ENCODE data around the gene PLCD4.

Gene PLCD4

GRCh38 chr2:218607436-218608115 lies at the start of gene PLCD4:
Gene PLCD4 (plus strand): TSS chr2:218607899. CDS start chr2:218615740, 7,841 bp downstream.
- DNase-seq: no peak

- DNase-seq: no peak
Measured at GRCh38 chr2:218557941-218558340, 49.8 kb upstream of the PLCD4 start.

DNA sequence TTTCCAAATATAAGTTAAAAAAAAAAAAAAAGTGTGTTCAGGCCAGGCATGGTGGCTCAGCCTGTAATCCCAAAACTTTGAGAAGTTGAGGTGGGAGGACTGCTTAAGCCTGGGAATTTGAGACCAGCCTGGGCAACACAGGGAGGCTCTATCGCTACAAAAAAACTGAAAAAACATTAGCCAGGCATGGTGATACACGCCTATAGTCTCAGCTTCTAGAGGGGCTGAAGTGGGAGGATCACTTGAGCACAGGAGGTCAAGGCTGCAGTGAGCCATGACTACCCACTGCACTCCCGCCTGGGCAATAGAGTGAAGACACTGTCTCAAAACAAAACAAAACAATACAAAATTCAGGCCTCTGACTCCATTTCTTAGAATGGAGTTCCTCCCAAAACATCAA lies 48.7 kb upstream of the PLCD4 start:
- no peak for DNase-seq

- DNase-seq: no peak
Measured at GRCh38 chr2:218564056-218564455, 43.6 kb upstream of the PLCD4 start.

- no peak for DNase-seq
Measured at GRCh38 chr2:218566296-218566695, 41.4 kb upstream of the PLCD4 start.

GRCh38 chr2:218567797-218568189 lies 39.9 kb upstream of the PLCD4 start:
- peak; percentile 68 to 83 for DNase-seq

GRCh38 chr2:218568190-218569037 lies 39.3 kb upstream of the PLCD4 start, which contains the start of the genes CNOT9 and USP37:
Gene CNOT9 (plus strand): TSS chr2:218568839. CDS start chr2:218568955, 116 bp downstream.
Gene USP37 (minus strand): TSS chr2:218568351. CDS start chr2:218558653, 9,698 bp downstream.
- peak; percentile 97 for DNase-seq

GRCh38 chr2:218569038-218569431 lies 38.7 kb upstream of the PLCD4 start:
- peak in 1 of 2 experiments; percentile 42 for DNase-seq

DNA sequence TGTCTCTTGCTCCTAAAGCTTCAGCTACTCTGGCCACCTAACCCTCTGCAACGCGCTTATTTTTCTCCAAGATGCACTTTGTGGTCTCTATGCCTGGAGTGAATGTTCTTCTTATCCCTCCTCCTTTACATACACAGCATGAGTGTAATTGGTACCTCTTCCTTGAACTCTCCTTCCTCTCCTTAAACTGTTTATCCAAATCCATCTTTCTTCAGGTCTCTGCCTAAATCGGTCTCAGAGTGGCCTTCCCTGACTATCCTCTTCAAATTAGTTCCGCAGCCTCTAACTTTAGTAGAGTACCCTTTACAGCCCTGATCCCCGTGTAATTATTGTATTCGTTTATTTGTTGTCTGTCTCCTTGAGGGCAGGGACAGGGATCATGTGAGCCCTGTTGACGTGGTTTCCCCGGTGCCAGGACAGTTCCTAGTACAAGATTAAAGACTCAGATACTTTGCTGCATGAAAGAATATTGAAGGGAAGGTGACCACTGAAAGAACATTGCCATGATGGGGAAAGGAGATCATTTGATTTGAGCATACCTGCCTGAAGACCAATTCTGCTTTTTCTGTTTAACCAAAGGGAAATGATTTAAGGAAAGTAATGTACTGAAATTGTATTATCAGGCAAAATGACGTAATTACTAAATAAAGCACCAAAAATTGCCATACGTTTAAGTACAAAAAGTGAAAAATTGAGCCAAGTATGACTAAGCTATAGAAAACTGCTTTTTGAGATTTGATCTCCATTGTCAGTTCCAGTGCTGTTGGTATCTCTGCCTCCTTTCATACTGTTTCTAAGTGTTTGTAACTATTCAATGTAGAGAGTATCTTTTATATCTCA lies 37.8 kb upstream of the PLCD4 start:
- DNase-seq: peak in 1 of 2 experiments; percentile 31

- peak in 1 of 2 experiments; percentile 13 for DNase-seq
Measured at GRCh38 chr2:218570850-218571249, 36.8 kb upstream of the PLCD4 start.

DNA sequence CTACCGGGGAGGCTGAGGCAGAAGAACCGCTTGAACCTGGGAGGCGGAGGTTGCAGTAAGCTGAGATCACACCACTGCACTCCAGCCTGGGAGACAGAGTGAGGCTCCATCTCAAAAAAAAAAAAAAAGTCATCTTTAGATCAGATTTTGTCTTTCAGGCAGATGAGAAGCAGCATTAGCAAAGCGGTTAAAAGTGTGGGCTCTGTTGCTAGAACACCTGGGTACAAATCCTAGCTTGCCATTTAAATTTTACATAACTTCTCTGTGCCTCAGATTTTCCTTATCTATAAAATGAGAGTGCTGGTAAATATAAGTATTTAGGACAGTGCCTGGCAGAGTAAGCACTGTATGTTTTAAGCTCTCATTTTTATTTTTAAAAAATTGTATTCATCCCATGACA lies 30.8 kb upstream of the PLCD4 start:
- no peak for DNase-seq

DNA sequence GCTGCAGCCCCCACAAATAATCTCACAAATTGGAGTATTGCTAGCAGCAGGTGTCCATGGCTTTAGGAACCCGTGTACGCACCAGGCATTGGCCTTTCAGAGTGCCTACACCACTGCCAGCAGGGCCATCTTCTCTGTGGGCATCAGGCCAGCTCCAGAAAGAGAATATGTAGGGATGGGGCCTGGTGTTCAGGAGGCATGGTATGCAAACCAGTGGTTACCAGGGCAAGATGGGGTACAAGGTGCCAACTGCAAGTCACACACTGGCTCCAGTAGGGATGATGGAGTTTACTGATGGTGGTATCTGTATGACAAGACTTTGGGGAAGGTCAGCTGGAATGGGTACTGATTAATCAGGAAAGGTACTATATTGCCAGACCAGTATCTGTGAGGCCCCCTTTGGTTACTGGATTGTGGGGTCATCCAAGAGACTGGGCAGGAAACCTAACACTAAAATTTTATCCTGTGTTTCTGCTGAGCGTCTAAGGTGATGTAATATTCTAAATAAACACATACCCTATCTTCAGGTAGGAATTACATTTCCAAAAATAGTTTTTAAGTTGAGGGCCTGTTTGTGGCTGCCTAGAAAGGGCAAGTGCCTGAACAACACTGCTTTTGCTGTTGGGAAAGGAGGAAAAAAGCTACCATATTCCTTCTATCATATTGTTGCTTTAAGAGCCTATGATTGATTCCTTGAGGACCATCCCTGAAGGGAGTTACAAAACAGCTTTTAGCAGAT lies 30.0 kb upstream of the PLCD4 start:
- no peak for DNase-seq

- no peak for DNase-seq
Measured at GRCh38 chr2:218578272-218578877, 29.3 kb upstream of the PLCD4 start.

DNA sequence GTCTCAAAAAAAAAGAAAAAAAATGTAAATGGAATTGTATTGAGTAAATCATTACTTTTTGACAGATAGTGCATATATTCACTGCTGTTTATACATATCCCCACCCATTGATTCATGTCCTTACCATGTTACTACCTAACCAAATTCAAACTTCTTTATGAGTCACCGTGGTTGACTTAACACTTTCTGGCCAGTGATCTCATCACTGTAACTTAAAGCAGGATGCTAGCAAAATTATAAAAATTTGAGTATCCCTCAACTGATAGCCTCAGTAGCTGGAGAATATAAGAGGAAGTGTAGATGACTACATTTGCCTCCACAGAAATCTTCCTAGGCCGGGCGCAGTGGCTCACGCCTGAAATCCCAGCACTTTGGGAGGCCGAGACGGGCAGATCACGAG lies 25.6 kb upstream of the PLCD4 start:
- no peak for DNase-seq

GRCh38 chr2:218583983-218584850 lies 23.5 kb upstream of the PLCD4 start:
- no peak for DNase-seq

DNA sequence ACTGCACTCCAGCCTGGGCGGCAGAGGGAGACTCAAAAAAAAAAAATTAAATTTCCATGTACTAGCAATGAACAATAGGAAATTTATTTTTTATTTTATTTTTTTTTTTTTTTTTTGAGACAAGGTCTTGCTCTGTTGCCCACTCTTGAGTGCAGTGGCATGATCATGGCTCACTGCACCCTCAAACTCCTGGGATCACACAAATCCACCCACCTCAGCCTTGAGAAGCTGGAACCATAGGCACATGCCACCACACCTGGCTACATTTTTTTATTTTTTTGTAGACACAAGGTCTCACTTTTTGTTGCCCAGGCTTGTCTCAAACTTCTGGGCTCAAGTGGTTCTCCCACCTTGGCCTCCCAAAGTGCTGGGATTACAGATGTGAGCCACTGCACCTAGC lies 22.2 kb upstream of the PLCD4 start:
- DNase-seq: no peak

DNA sequence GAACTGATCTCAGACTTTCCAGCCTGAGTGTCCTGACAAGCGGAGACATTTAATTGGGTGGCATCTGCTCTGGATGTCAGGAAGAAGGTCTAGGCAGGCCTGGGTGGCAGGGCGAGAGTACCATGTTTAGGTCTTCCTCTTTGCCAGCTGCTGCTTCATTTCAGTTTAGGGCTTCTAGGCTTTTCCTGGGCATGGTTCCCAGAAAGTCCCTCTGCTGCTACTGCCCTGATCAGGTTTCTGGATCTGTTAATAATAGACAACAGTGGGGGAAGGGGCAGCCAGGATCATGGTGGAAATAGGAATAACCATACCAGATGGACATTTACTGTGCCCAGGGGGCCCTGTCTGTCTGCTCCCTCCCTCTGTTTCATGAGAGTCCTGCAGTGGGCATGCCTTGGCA lies 2.3 kb upstream of the PLCD4 start:
- peak; percentile 11 to 48 for DNase-seq

- DNase-seq: no peak
Measured at GRCh38 chr2:218615868-218616315, 8.2 kb downstream of the PLCD4 start.

- no peak for DNase-seq
Measured at GRCh38 chr2:218618102-218618860, 10.6 kb downstream of the PLCD4 start.

GRCh38 chr2:218621007-218621406 lies 13.3 kb downstream of the PLCD4 start:
- DNase-seq: no peak
